ENCODE measurements around the gene FGFR4. TPM values are rescaled to one million over a fixed set of nuclear protein-coding genes. Genes with fewer than 3 reads are reported as not detected.
A peak's percentile ranks its signal among the peaks of the same experiment; 100 is the strongest.

FGFR4 gene
- polyA plus RNA-seq, 4 donors, result 7.6 to 118 (median 39.7) TPM

DNA sequence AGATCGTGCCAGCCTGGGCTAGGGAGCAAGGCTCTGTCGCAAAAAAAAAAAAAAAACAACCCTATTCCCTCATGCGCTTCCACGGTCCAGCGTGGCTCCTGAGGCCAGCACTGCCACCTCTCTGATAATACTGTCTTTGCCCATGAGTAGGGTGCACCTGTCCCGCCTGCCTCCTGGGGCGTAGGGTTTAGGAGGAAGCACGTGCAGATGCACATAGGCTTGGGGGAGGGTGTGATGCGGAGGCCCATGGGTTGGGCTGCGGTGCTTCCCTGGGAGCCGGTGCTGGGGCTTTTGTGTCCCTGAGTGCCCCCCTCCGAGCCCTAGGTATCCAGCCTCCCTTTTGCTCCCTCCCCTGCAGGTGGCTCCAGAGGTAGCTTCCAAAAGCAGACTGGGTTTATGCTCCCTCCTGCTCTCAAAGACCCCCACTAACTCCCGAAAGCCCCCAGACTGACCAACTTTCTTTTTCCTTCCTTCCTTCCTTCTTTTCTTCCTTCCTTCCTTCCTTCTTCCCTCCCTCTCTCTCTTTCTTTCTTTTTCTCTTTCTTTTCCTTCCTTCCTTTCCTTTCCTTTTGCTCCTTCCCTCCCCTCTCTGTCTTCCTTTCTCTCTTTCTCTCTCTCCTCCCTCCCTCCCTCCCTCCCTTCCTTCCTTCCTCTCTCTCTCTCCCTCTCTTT is 12.8 kb downstream of the FGFR4 start:
- Histone ChIP-seq H3K4me3 (ENCODE audit: low read depth in 1 of 3, low read length in 3 of 3) (no peak overlapping the region), H3K9me3 (ENCODE audit: control insufficient read depth in 2 of 2, insufficient read depth in 1 of 2, low read depth in 1 of 2, low read length in 1 of 2) (no peaks in the 10 kb centered on the region), H3K27me3 (ENCODE audit: control insufficient read depth in 3 of 3, insufficient read depth in 3 of 3, low read length in 3 of 3) (no peaks in the 10 kb centered on the region), H3K36me3 (ENCODE audit: control insufficient read depth in 3 of 3, insufficient read depth in 2 of 3, low read depth in 1 of 3, low read length in 3 of 3) (peaks cover 0 to 44% (median 0%) of the 10 kb centered on the region in 3 donors), H3K27ac (ENCODE audit: low read depth in 1 of 3, low read length in 2 of 3) (peak overlapping the region in 1 of 3 donors; percentile 83), H3K4me1 (ENCODE audit: control insufficient read depth in 3 of 3, insufficient read depth in 2 of 3, low read depth in 1 of 3, low read length in 2 of 3) (peaks cover 0 to 43% (median 0%) of the 10 kb centered on the region in 3 donors)
- no peak for FAIRE-seq
- peak in 1 of 2 donors; percentile 53 for DNase-seq
- WGBS, 3 donors, result 27 to 46% (median 36%) methylated on average over 12 to 13 of the region's 13 CpGs

DNA sequence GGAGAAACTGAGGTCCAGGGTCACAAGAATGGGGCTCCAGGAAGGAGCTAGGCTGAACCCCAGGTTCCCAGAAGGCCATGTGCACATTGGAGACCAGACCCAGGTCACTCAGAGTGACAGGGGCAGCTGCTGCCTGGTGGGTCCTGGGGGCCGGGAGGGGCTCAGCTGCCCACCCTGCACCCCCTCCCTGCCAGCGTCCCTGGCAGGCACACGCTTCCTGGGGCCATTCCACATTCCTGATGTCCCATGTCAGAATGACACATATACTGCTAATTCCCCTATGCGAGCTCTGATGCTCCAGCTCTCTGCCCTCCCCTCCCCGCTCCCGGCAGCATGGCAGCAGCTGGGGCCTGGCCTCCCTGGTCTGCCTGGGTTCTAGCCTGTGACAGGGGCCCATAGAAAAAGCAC is 14.0 kb downstream of the FGFR4 start:
- no peaks in the 10 kb centered on the region for H3K27me3 ChIP-seq (ENCODE audit: control insufficient read depth in 3 of 3, insufficient read depth in 3 of 3, low read length in 3 of 3)
- DNase-seq (no peak), FAIRE-seq (no peak)
- H3K36me3 ChIP-seq (ENCODE audit: control insufficient read depth in 3 of 3, insufficient read depth in 2 of 3, low read depth in 1 of 3, low read length in 3 of 3), result peaks cover 0 to 33% (median 0%) of the 10 kb centered on the region in 3 donors
- no peak overlapping the region for H3K4me3 ChIP-seq (ENCODE audit: low read depth in 1 of 3, low read length in 3 of 3)
- 13 to 51% (median 35%) methylated on average over 6 of the region's 6 CpGs for WGBS, 3 donors
- H3K4me1 ChIP-seq (ENCODE audit: control insufficient read depth in 3 of 3, insufficient read depth in 2 of 3, low read depth in 1 of 3, low read length in 2 of 3), result peaks cover 0 to 38% (median 0%) of the 10 kb centered on the region in 3 donors
- H3K27ac ChIP-seq (ENCODE audit: low read depth in 1 of 3, low read length in 2 of 3), result no peak overlapping the region
- H3K9me3 ChIP-seq (ENCODE audit: control insufficient read depth in 2 of 2, insufficient read depth in 1 of 2, low read depth in 1 of 2, low read length in 1 of 2), result no peaks in the 10 kb centered on the region

DNA sequence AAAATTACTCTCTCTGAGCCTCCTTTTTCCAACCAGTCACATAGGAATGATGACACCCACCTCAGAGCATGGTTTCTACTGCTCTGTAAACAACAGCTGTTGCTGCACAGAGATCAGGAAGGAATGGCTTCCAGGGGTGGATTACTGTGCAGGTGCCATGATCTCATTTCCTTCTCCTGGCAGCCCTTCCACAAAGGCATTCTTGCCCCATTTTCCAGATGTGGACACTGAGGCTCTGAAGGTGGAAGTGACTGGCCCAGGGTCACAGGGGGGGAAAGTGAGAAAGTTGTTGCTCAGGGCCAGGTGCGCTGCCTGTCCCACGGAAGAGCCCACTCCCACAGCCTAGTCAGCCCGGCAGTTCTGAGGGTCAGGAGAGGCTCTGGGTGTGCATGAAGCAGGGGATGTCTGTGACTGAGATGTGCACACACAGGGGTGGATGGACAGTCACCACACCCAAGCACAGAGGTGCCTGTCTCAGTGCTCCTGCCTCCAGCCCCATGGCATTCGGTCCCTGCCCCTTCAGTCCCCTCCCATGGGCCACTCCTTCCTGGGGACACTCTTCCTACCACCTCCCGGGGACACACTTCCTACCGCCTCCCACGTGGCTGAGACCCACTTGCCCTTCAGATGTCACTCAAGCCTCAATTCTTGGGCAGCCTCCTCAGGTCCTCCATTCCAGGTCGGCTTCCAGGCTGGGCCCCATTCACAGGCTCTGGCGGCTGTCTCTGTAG is 17.0 kb downstream of the FGFR4 start:
- H3K9me3 ChIP-seq (ENCODE audit: control insufficient read depth in 2 of 2, insufficient read depth in 1 of 2, low read depth in 1 of 2, low read length in 1 of 2), result no peaks in the 10 kb centered on the region
- 55 to 69% (median 56%) methylated on average over 8 to 9 of the region's 9 CpGs for WGBS, 3 donors
- FAIRE-seq (no peak), DNase-seq (peak in 1 of 2 donors; percentile 19)
- no peak overlapping the region for H3K4me3 ChIP-seq (ENCODE audit: low read depth in 1 of 3, low read length in 3 of 3)
- H3K27me3 ChIP-seq (ENCODE audit: control insufficient read depth in 3 of 3, insufficient read depth in 3 of 3, low read length in 3 of 3), result no peaks in the 10 kb centered on the region
- H3K27ac ChIP-seq (ENCODE audit: low read depth in 1 of 3, low read length in 2 of 3), result no peak overlapping the region
- H3K4me1 ChIP-seq (ENCODE audit: control insufficient read depth in 3 of 3, insufficient read depth in 2 of 3, low read depth in 1 of 3, low read length in 2 of 3), result peaks cover 0 to 15% (median 0%) of the 10 kb centered on the region in 3 donors
- H3K36me3 ChIP-seq (ENCODE audit: control insufficient read depth in 3 of 3, insufficient read depth in 2 of 3, low read depth in 1 of 3, low read length in 3 of 3), result peaks cover 0 to 5% (median 0%) of the 10 kb centered on the region in 3 donors

DNA sequence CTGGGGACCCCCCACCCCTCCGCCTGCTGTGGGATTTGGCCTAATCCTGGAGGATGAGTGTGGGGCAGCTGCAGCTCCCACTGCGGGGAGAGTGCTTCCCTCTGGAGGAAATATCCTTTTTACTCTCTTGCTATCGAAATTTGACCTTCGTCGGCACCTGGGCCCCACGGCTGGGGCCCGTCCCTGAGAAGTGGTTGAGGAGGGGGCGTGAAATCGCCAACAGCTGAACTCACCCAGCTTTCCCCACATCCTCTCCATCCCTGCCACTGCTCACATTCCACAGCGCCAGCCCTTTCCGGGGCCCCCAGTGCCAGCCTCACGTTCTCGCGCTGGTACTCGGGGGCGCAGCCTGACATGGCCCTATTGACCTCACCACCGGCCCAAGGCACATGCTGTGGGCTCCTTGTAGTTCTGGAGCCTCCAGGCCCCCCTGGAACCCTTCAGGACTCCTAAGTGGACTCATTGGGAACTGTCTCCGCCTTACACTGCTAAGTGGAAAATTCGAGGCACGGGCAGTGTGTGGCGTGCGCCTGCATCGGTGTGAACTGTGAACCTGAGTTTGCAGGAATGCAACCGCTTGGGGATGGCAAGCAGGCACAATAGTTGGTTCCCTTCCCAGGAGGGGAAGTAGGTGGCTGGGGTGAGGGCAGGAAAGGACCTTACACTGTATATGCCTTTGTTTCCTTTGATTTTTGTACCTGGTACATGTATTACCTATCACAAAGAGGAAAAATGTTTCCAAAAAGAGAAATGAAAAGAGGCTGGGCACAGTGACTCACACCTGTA is 19.2 kb downstream of the FGFR4 start:
- Histone ChIP-seq H3K9me3 (ENCODE audit: control insufficient read depth in 2 of 2, insufficient read depth in 1 of 2, low read depth in 1 of 2, low read length in 1 of 2) (no peaks in the 10 kb centered on the region), H3K4me1 (ENCODE audit: control insufficient read depth in 3 of 3, insufficient read depth in 2 of 3, low read depth in 1 of 3, low read length in 2 of 3) (peaks cover 0 to 28% (median 0%) of the 10 kb centered on the region in 3 donors), H3K4me3 (ENCODE audit: low read depth in 1 of 3, low read length in 3 of 3) (no peak overlapping the region), H3K36me3 (ENCODE audit: control insufficient read depth in 3 of 3, insufficient read depth in 2 of 3, low read depth in 1 of 3, low read length in 3 of 3) (no peaks in the 10 kb centered on the region), H3K27me3 (ENCODE audit: control insufficient read depth in 3 of 3, insufficient read depth in 3 of 3, low read length in 3 of 3) (no peaks in the 10 kb centered on the region), H3K27ac (ENCODE audit: low read depth in 1 of 3, low read length in 2 of 3) (no peak overlapping the region)
- WGBS, 3 donors, result 72 to 76% (median 72%) methylated on average over 24 of the region's 24 CpGs
- DNase-seq, result no peak
- FAIRE-seq, result no peak

DNA sequence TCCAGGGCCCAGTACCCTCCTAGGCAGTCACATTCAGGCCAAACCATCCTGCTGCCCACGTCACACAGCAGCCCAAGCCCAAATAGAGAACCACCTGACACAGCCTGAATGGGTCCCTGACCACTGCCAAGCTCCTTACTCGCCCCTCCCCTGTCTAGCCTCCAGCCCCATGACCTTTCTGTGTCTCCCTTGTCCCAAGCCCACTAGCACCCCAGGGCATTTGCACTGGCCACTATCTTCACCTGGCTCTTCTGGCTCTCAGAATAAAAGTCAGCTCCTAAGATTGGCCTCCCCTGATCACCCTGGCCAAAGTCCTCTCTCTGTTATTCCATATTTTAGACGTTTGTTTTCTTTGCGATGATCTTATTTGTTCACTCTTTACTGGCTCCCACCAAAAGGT is 20.4 kb downstream of the FGFR4 start:
- no peaks in the 10 kb centered on the region for H3K36me3 ChIP-seq (ENCODE audit: control insufficient read depth in 3 of 3, insufficient read depth in 2 of 3, low read depth in 1 of 3, low read length in 3 of 3)
- H3K27me3 ChIP-seq (ENCODE audit: control insufficient read depth in 3 of 3, insufficient read depth in 3 of 3, low read length in 3 of 3), result no peaks in the 10 kb centered on the region
- H3K4me3 ChIP-seq (ENCODE audit: low read depth in 1 of 3, low read length in 3 of 3), result no peak overlapping the region
- DNase-seq (no peak), FAIRE-seq (no peak)
- WGBS, 3 donors, result 61 to 79% (median 68%) methylated on average over 4 of the region's 4 CpGs
- no peaks in the 10 kb centered on the region for H3K9me3 ChIP-seq (ENCODE audit: control insufficient read depth in 2 of 2, insufficient read depth in 1 of 2, low read depth in 1 of 2, low read length in 1 of 2)
- H3K27ac ChIP-seq (ENCODE audit: low read depth in 1 of 3, low read length in 2 of 3), result no peak overlapping the region
- peaks cover 0 to 35% (median 0%) of the 10 kb centered on the region in 3 donors for H3K4me1 ChIP-seq (ENCODE audit: control insufficient read depth in 3 of 3, insufficient read depth in 2 of 3, low read depth in 1 of 3, low read length in 2 of 3)

DNA sequence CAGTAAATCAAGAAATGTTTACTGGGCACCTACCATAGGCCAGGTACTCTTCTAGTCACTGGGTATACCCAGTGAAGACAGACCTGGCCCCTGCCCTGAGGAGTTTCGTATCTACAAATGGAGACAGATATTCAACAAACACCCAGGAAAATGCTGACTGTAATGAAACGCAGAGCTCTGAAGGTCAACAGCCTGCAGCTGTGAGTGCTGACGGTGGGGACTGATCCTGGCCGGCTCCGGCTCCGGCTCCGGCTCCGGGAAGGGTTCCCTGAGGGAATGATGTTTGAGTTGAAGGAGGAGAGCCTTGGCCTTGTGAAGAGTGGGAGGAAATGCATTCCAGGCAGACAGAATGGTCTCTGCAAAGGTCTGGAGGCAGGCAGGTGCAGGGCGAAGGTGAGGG is 23.1 kb downstream of the FGFR4 start:
- Histone ChIP-seq H3K27ac (ENCODE audit: low read depth in 1 of 3, low read length in 2 of 3) (peak overlapping the region in 1 of 3 donors; percentile 81), H3K4me3 (ENCODE audit: low read depth in 1 of 3, low read length in 3 of 3) (no peak overlapping the region), H3K27me3 (ENCODE audit: control insufficient read depth in 3 of 3, insufficient read depth in 3 of 3, low read length in 3 of 3) (no peaks in the 10 kb centered on the region), H3K36me3 (ENCODE audit: control insufficient read depth in 3 of 3, insufficient read depth in 2 of 3, low read depth in 1 of 3, low read length in 3 of 3) (no peaks in the 10 kb centered on the region), H3K4me1 (ENCODE audit: control insufficient read depth in 3 of 3, insufficient read depth in 2 of 3, low read depth in 1 of 3, low read length in 2 of 3) (peaks cover 0 to 39% (median 0%) of the 10 kb centered on the region in 3 donors), H3K9me3 (ENCODE audit: control insufficient read depth in 2 of 2, insufficient read depth in 1 of 2, low read depth in 1 of 2, low read length in 1 of 2) (no peaks in the 10 kb centered on the region)
- DNase-seq (peak in 1 of 2 donors; percentile 72), FAIRE-seq (no peak)
- whole genome bisulfite sequencing, 3 donors, result 16 to 49% (median 29%) methylated on average over 9 of the region's 9 CpGs

DNA sequence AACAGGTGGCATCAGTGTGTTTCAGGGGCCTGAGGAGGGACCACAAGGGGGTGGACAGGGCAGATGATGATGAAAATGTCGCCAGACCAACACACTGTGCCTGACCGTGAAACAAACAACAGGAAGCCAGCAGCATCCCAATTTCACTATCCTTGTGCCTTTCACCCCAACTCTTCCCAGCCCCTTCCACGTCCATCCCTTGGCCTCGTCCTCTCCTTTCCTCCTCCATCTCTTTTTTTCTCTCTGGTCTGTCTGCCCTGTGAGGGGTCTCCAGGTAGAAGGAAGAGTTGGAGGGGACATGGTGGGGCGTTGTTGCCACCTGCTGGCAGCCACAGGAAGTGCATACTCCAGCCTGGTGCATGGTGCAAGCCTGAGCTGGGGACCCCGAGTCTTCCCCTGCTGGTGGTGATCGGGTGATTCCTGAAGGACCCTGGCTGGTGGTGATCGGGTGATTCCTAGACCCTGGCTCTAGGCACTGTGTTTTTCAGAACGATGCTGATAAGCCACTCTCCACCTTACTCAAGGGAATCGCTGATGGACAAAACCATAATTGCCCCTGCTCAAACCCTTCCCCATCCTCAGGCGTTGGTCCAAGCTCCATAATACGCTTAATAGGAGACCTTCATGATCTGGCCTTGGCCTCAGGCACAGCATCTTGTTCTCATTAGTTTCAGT is 25.1 kb downstream of the FGFR4 start:
- FAIRE-seq, result no peak
- WGBS, 3 donors, result 9 to 25% (median 14%) methylated on average over 12 of the region's 12 CpGs

More for the DNA sequence above, 25.1 kb downstream of the FGFR4 start:
- no peaks in the 10 kb centered on the region for H3K27me3 ChIP-seq (ENCODE audit: control insufficient read depth in 3 of 3, insufficient read depth in 3 of 3, low read length in 3 of 3)
- H3K36me3 ChIP-seq (ENCODE audit: control insufficient read depth in 3 of 3, insufficient read depth in 2 of 3, low read depth in 1 of 3, low read length in 3 of 3), result no peaks in the 10 kb centered on the region
- no peak overlapping the region for H3K27ac ChIP-seq (ENCODE audit: low read depth in 1 of 3, low read length in 2 of 3)
- H3K9me3 ChIP-seq (ENCODE audit: control insufficient read depth in 2 of 2, insufficient read depth in 1 of 2, low read depth in 1 of 2, low read length in 1 of 2), result no peaks in the 10 kb centered on the region
- H3K4me3 ChIP-seq (ENCODE audit: low read depth in 1 of 3, low read length in 3 of 3), result no peak overlapping the region
- peaks cover 0 to 34% (median 4%) of the 10 kb centered on the region in 3 donors for H3K4me1 ChIP-seq (ENCODE audit: control insufficient read depth in 3 of 3, insufficient read depth in 2 of 3, low read depth in 1 of 3, low read length in 2 of 3)
- DNase-seq, result peak; percentile 39 to 73
